ENCODE data around the gene C1orf35. TPM values are rescaled to one million over a fixed set of nuclear protein-coding genes. Genes with fewer than 3 reads are reported as not detected.

C1orf35 gene
- total RNA-seq, 3 donors from 2014 or later, result 11.5 to 17.0 (median 15.7) TPM

- no peak overlapping the region for H3K4me3 ChIP-seq
- H3K9me3 ChIP-seq, result no peaks in the 10 kb centered on the region
- no peak overlapping the region for H3K27ac ChIP-seq
- H3K4me1 ChIP-seq, result peaks cover 3 to 9% of the 10 kb centered on the region in 2 donors
- intact Hi-C loops (cut with DNase I; ENCODE audit: low total_unique reads), result loop anchor here (2.0 kb wide), 1 partner anchor 34 kb away; no protein-coding TSS in a partner anchor
- no peak for DNase-seq (ENCODE audit: low spot score in 2 of 2)
- TF ChIP-seq POLR2A (IDR thresholded peaks at IDR 0.05) (no peak), POLR2AphosphoS5 (IDR thresholded peaks at IDR 0.05) (no peak), CTCF (IDR thresholded peaks at IDR 0.05) (no peak)
- no peaks in the 10 kb centered on the region for H3K36me3 ChIP-seq
- no peaks in the 10 kb centered on the region for H3K27me3 ChIP-seq
Measured at GRCh38 chr1:228079013-228079412, 24.1 kb downstream of the C1orf35 start.

DNA sequence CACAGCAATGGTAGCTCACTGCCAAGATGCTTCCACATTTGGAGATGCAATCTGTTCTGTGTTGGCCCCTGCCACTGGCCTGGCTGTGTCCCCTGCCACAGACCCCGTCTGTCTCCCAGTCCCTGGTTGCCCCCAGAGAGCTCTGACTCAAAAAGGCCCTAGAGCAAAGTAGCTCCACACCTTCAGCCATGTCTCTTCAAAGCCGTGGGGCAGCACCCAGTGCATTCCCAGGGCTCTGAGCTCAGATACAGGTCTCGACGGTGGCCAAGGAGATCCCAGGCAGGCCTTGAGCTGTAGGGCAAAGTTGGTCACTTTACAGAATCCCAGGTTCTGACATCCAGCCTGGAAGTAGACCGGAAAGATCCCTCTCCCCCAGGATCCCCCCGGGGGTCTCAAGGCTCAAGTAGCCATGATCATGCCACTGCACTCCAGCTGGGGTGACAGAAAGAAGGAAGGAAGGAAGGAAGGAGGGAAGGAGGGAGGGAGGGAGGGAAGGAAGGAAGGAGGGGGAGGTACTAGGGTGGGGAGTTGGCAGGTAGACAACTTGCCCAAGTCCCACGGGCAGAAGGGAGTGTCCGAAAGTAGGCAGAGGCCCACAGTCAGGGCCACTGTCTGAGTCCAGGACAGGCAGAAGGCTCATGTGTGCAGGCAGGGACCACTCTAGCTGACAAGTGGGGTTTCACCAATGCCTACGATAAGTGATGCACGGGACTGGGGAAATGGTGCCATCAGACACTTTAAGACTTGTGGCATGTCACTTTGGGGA, 25.4 kb downstream of the C1orf35 start:
- Histone ChIP-seq H3K4me1 (peaks cover 3 to 9% of the 10 kb centered on the region in 2 donors), H3K27ac (no peak overlapping the region), H3K9me3 (no peaks in the 10 kb centered on the region), H3K36me3 (no peaks in the 10 kb centered on the region), H3K27me3 (no peaks in the 10 kb centered on the region), H3K4me3 (no peak overlapping the region)
- intact Hi-C loops (cut with DNase I; ENCODE audit: low total_unique reads), result loop anchor here (2.0 kb wide), 1 partner anchor 35 kb away; no protein-coding TSS in a partner anchor
- no peak for TF ChIP-seq POLR2AphosphoS5 (IDR thresholded peaks at IDR 0.05)
- no peak for TF ChIP-seq CTCF (IDR thresholded peaks at IDR 0.05)
- no peak for TF ChIP-seq POLR2A (IDR thresholded peaks at IDR 0.05)
- no peak for DNase-seq (ENCODE audit: low spot score in 2 of 2)

DNA sequence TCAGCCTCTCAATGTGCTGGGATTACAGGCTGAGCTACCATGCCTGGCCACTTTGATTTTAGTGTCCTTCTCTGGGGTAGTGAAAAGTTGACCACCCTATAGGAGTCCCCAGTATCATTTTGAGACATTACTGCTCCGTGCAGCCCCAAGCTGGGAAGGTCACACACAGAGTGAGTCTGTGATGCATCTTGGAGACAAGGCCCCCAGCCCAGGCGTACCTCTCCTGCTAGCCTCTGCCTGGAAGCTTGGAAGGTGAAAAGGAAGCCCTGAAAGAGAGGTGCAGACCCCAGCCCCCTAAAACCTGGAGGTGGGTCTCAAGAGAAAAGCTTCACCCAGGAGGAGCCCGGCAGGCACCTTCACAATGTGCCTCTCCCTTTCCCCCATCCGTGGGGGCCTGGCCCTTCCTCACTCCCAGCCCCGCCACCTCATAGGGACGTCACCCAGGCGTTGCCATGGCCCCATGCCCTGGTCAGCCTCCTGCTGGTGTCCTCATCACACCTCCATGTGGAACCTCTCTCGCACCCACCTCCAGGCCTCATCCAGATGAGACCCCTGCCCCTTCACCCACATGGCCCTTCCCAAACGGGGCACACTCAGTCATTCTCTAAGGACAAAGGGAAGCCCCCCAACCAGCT, 26.2 kb downstream of the C1orf35 start:
- DNase-seq (ENCODE audit: low spot score in 2 of 2), result no peak
- Histone ChIP-seq H3K9me3 (no peaks in the 10 kb centered on the region), H3K27ac (no peak overlapping the region), H3K4me1 (peaks cover 3 to 9% of the 10 kb centered on the region in 2 donors), H3K27me3 (no peaks in the 10 kb centered on the region), H3K36me3 (no peaks in the 10 kb centered on the region), H3K4me3 (no peak overlapping the region)
- no peak for TF ChIP-seq POLR2AphosphoS5 (IDR thresholded peaks at IDR 0.05)
- no peak for TF ChIP-seq CTCF (IDR thresholded peaks at IDR 0.05)
- TF ChIP-seq POLR2A (IDR thresholded peaks at IDR 0.05), result no peak
- intact Hi-C loops (cut with DNase I; ENCODE audit: low total_unique reads), result no loop called here

GRCh38 chr1:228075801-228076271, 27.3 kb downstream of the C1orf35 start:
- Histone ChIP-seq H3K9me3 (no peaks in the 10 kb centered on the region), H3K4me3 (no peak overlapping the region), H3K27ac (no peak overlapping the region), H3K36me3 (no peaks in the 10 kb centered on the region), H3K27me3 (no peaks in the 10 kb centered on the region), H3K4me1 (peaks cover 0 to under 1% of the 10 kb centered on the region in 2 donors)
- TF ChIP-seq CTCF (IDR thresholded peaks at IDR 0.05), result no peak
- intact Hi-C loops (cut with DNase I; ENCODE audit: low total_unique reads), result no loop called here
- DNase-seq (ENCODE audit: low spot score in 2 of 2), result no peak
